ENCODE measurements around the gene SLCO3A1. TPM values are rescaled to one million over a fixed set of nuclear protein-coding genes. Genes with fewer than 3 reads are reported as not detected.

Gene SLCO3A1
- total and polyA plus RNA-seq, 2 of the 8 experiments (the other 6 are each of a cell fraction or from before 2014, with no cell fraction given): 15.1 to 20.4 TPM

GRCh38 chr15:92041371-92041770 lies 187.9 kb downstream of the SLCO3A1 start:
- Histone ChIP-seq H3K14ac (ENCODE audit: insufficient read length) (no peak overlapping the region), H2AK5ac (ENCODE audit: low read depth, low read length) (no peak overlapping the region), H3K27ac (ENCODE audit: low read depth, low read length) (no peak overlapping the region), H3K23ac (ENCODE audit: insufficient read length) (no peak overlapping the region), H2BK120ac (replicated peaks; ENCODE audit: low read depth, low read length) (no peak overlapping the region), H2AFZ (ENCODE audit: low read length) (no peak overlapping the region), H3K4me2 (ENCODE audit: insufficient read depth in 1 of 2, low read depth in 2 of 2, low read length in 2 of 2) (no peak overlapping the region), H3K4me3 (ENCODE audit: extremely low read depth in 1 of 4, insufficient read depth in 2 of 4, low read depth in 3 of 4, low read length in 4 of 4) (no peak overlapping the region), H3K18ac (ENCODE audit: extremely low read depth, low read length) (no peak overlapping the region), H4K91ac (replicated peaks; ENCODE audit: insufficient read length, low read length) (no peak overlapping the region), H4K20me1 (replicated peaks in 1 of 2; ENCODE audit: control insufficient read depth in 1 of 2, insufficient read depth in 2 of 2, low read length in 2 of 2) (no peaks in the 10 kb centered on the region), H2BK12ac (ENCODE audit: low read depth, low read length) (no peak overlapping the region), H3K79me2 (ENCODE audit: control insufficient read depth in 1 of 2, insufficient read depth in 2 of 2, low read length in 2 of 2) (no peaks in the 10 kb centered on the region), H2BK15ac (ENCODE audit: low read length) (no peak overlapping the region), H4K8ac (ENCODE audit: extremely low read depth, insufficient read depth, low read length) (no peak overlapping the region), H2BK5ac (ENCODE audit: low read depth, low read length) (no peak overlapping the region), H3K27me3 (replicated peaks in 1 of 4; ENCODE audit: control insufficient read depth in 3 of 4, extremely low read depth in 1 of 4, insufficient read depth in 3 of 4, low read length in 3 of 4) (no peaks in the 10 kb centered on the region), H3K36me3 (ENCODE audit: control insufficient read depth in 2 of 4, insufficient read depth in 4 of 4, low read length in 3 of 4) (no peaks in the 10 kb centered on the region), H3K9ac (replicated peaks in 1 of 4; ENCODE audit: extremely low read depth in 1 of 4, low read depth in 3 of 4, low read length in 3 of 4) (no peak overlapping the region), H3K56ac (replicated peaks; ENCODE audit: insufficient read length, low read depth, low read length) (no peak overlapping the region), H3K4ac (replicated peaks; ENCODE audit: insufficient read length, low read depth, low read length) (no peak overlapping the region), H3K23me2 (ENCODE audit: low read depth, low read length) (no peaks in the 10 kb centered on the region), H3K79me1 (ENCODE audit: low read depth, low read length) (no peaks in the 10 kb centered on the region), H2BK20ac (ENCODE audit: low read length) (no peak overlapping the region), H3K9me3 (ENCODE audit: insufficient read depth in 2 of 2, low read depth in 1 of 2, low read length in 1 of 2) (no peaks in the 10 kb centered on the region), H3K4me1 (replicated peaks in 1 of 4; ENCODE audit: control insufficient read depth in 3 of 4, insufficient read depth in 4 of 4, low read length in 3 of 4) (peaks cover 0 to 5% (median 3%) of the 10 kb centered on the region in 4 experiments; a peak in 4 of 7 replicates), H4K5ac (ENCODE audit: insufficient read length, low read depth, low read length) (no peak overlapping the region)
- no peak for DNase-seq (ENCODE audit: low read depth in 1 of 2, low spot score in 2 of 2)
- TF ChIP-seq CHD1 (IDR thresholded peaks at IDR 0.05; ENCODE audit: low read depth, low read length): no peak
- TF ChIP-seq CTCF (IDR thresholded peaks at IDR 0.05; ENCODE audit: control extremely low read depth in 1 of 3, insufficient read depth in 1 of 3, low read depth in 1 of 3, low read length in 3 of 3): no peak
- no peak for TF ChIP-seq GABPA (IDR thresholded peaks at IDR 0.05; ENCODE audit: borderline replicate concordance, insufficient read depth, low read length)
- no peak for TF ChIP-seq POLR2AphosphoS5 (IDR thresholded peaks at IDR 0.05; ENCODE audit: low read depth, low read length)
- TF ChIP-seq TCF12 (IDR thresholded peaks at IDR 0.05; ENCODE audit: low read depth, low read length): no peak
- 86% methylated on average over 4 of the region's 4 CpGs; no CpG with 5 or more reads in 1 of the 2 experiments for WGBS, 2 experiments (ENCODE audit: extremely low coverage in 1 of 2, insufficient coverage in 1 of 2, insufficient read length in 1 of 2, insufficient replicate concordance in 2 of 2, low coverage in 1 of 2, low lambda C conversion rate in 2 of 2, missing lambda C conversion rate in 1 of 2)
- CTCF ChIA-PET (ENCODE audit: partially characterized antibody): interaction anchor here (0.6 to 1.4 kb wide), 3 partner anchors 38 to 156 kb away, joined by 3 read pairs; no protein-coding TSS in a partner anchor
- POLR2A ChIA-PET (ENCODE audit: partially characterized antibody): interaction anchor here (0.6 kb wide), 1 partner anchor 51 kb away, joined by 3 read pairs; no protein-coding TSS in a partner anchor
- no peak for FAIRE-seq
